Measurements from ENCODE around the gene USP31.

The USP31 gene

DNA sequence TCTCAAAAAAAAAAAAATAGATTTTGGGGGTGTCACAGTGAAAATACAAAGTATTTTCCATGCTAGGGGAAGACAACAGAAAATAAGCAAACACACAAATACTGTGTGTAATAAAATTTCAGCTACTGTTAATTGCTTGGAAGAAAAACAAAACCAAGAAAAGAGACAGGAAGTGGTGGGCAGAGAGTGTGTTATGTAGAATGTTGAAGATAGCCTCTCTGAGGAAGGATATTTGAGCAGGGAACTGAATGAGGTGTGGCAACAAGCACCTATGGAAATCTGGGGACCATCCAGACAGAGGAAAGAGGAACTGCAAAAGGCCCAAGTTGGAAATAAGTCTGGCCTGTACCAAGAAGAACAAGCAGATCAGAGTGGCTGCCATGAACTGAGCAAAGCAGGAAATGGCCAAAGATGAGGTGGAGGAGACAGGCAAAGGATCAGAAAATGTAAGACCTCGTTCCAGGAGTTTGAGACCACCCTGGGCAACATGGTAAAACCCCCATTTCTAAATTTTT, 7.8 kb upstream of the USP31 start:
- TF ChIP-seq, protein P1, sequence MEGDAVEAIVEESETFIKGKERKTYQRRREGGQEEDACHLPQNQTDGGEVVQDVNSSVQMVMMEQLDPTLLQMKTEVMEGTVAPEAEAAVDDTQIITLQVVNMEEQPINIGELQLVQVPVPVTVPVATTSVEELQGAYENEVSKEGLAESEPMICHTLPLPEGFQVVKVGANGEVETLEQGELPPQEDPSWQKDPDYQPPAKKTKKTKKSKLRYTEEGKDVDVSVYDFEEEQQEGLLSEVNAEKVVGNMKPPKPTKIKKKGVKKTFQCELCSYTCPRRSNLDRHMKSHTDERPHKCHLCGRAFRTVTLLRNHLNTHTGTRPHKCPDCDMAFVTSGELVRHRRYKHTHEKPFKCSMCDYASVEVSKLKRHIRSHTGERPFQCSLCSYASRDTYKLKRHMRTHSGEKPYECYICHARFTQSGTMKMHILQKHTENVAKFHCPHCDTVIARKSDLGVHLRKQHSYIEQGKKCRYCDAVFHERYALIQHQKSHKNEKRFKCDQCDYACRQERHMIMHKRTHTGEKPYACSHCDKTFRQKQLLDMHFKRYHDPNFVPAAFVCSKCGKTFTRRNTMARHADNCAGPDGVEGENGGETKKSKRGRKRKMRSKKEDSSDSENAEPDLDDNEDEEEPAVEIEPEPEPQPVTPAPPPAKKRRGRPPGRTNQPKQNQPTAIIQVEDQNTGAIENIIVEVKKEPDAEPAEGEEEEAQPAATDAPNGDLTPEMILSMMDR (IDR thresholded peaks at IDR 0.05) = no peak

DNA sequence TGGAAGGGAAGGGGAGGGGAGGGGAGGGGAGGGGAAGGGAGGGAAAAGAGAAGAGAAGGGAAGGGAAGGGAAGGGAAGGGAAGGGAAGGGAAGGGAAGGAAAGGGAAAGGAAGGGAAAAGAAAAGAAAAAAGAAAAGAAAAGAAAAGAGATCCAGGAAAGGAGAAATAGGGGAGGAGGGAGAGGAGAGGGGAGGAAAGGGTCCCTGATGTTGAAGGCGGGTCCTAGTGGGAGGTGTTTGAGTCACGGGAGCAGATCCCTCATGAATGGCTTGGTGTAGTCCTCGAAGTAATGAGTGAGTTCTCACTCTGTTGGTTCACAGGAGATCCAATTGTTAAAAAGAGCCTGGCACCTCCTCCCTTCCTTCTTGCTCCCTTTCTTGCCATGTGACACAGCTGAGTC, 6.9 kb upstream of the USP31 start:
- TF ChIP-seq, protein P1 (IDR thresholded peaks at IDR 0.05) = no peak

- TF ChIP-seq, protein P1 (IDR thresholded peaks at IDR 0.05) = no peak
Observed at GRCh38 chr16:23155445-23156049, 6.3 kb upstream of the USP31 start.

DNA sequence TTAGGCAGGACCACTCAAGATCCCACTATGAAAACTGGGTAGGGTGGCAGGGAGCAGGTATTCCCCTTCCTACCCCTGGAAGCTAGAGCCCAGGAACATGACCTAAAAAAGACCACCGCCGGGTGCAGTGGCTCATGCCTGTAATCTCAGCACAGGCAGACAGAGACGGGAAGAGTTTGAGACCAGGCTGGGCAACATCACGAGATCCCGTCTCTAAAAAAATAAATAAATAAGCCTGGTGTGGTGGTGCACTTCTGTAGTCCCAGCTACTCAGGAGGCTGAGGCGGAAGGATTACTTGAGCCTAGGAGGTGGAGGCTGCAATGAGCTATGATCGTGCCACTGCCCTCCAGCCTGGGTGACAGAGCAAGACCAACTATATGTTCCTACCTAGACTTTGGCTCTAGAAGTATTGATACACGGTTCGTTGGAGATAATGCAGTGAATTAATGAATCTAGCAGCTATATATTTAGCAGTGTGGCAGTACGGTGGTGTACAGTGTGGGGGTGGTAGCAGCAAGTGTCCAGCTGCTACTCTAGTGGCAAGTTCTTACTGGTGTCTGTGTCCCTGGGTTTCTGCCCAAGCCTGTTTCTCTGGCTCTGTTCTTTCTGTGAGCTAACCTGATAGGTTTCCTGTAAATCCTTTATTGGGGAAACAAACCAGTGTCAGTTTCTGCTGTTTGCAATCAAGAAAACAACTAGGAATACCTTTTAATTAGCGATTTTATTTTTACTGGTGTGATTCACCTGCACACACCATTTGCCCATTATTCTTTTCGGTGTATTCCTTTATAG, 3.3 kb upstream of the USP31 start:
- TF ChIP-seq, protein P1 (IDR thresholded peaks at IDR 0.05) = no peak

GRCh38 chr16:23149993-23150364, 727 bp upstream of the USP31 start:
- TF ChIP-seq, protein P1 (IDR thresholded peaks at IDR 0.05) = no peak

- TF ChIP-seq, protein P1 (IDR thresholded peaks at IDR 0.05) = no peak
Observed at GRCh38 chr16:23148513-23149266, 562 bp downstream of the USP31 start.

DNA sequence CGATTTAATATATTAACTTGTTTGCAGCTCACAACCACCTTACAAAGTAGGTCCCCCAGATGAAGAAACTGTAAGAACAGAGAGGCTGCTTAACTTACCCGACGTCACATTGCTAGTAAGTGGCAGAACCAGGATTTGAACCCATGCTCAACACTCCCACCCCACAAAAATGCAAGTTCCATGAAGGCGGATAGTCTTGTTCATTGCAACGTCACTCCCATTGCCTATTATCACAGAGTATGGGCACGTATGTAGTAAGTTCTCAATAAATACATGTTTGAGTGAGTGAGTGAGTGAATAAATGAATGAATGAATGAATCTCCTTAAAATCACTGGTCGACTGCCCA, 1.1 kb downstream of the USP31 start:
- TF ChIP-seq, protein P1 (IDR thresholded peaks at IDR 0.05) = no peak
